GM12878 (cell line): ENCODE measurements around the gene CDON. TPM values are rescaled to one million over a fixed set of nuclear protein-coding genes. Genes with fewer than 3 reads are reported as not detected.

Source experiments
- BRCA1 ChIP-seq: IDR thresholded peaks from 2 replicates; pipeline ENCODE4 v1.6.1; 2011; ENCODE audit warnings: low read depth, low read length, improper control_type of control experiment
- CBFB ChIP-seq: IDR thresholded peaks from 2 replicates; pipeline ENCODE4 v1.6.1; 2016; ENCODE audit warnings: antibody characterized with exemption, low read depth
- CHD2 ChIP-seq: IDR thresholded peaks from 2 replicates; pipeline ENCODE4 v1.6.1; 2011; ENCODE audit warnings: low read depth, low read length, improper control_type of control experiment, borderline replicate concordance
- EGR1 ChIP-seq, 2 experiments: IDR thresholded peaks; 1 replicate in 1 of 2; 2 replicates in 1 of 2; pipeline ENCODE4 v1.6.1; 2011 to 2012; ENCODE audit warnings: low read depth in 2 of 2, low read length in 2 of 2, borderline replicate concordance in 1 of 2, mild to moderate bottlenecking in 1 of 2, moderate library complexity in 1 of 2
- FOS ChIP-seq: IDR thresholded peaks from 3 replicates; pipeline ENCODE4 v1.6.1; 2011; ENCODE audit warnings: borderline replicate concordance; ENCODE audit not compliant: insufficient read length; ENCODE audit errors: extremely low read depth
- KDM1A ChIP-seq: fragments of 200-600 bp; sonication (generic); IDR thresholded peaks from 2 replicates; pipeline ENCODE4 v1.6.1; 2016; ENCODE audit warnings: borderline replicate concordance
- NFYB ChIP-seq: IDR thresholded peaks from 2 replicates; pipeline ENCODE4 v1.6.1; 2011; ENCODE audit warnings: low read depth, mild to moderate bottlenecking, low read length, improper control_type of control experiment, moderate library complexity; ENCODE audit not compliant: insufficient read depth
- POLR2AphosphoS2 ChIP-seq: IDR thresholded peaks from 2 replicates; pipeline ENCODE4 v1.6.1; 2011; ENCODE audit warnings: low read depth, mild to moderate bottlenecking, low read length, improper control_type of control experiment, moderate library complexity
- POU2F2 ChIP-seq: IDR thresholded peaks from 3 replicates; pipeline ENCODE4 v1.6.1; 2011; ENCODE audit warnings: low read depth, mild to moderate bottlenecking, low read length, borderline replicate concordance
- RCOR1 ChIP-seq: conservative IDR thresholded peaks from 2 replicates; pipeline ENCODE4 v1.6.1; 2012; ENCODE audit warnings: low read depth, low read length, improper control_type of control experiment
- TAF1 ChIP-seq: IDR thresholded peaks from 2 replicates; pipeline ENCODE4 v1.6.1; 2011; ENCODE audit warnings: mild to moderate bottlenecking, low read depth, low read length, borderline replicate concordance
- polyA plus RNA-seq, 11 experiments: library from polyadenylated mRNA; depleted of rRNA in 4 of 11; unstranded in 6 of 11; stranded (reverse) in 5 of 11; fragments of >200 nt; fragmentation: Nextera tagmentation in 4 of 11; fragmentation: Illumina TruSeq in 1 of 11; extraction: Ambion mirVana in 4 of 11; extraction: Trizol in 1 of 11; gene quantifications; 1 replicate in 1 of 11; 2 replicates in 10 of 11; pipeline versions ENCODE4 v1.2.1 to v1.2.3, GENCODE V29; 2011 to 2016; ENCODE audit warnings: inconsistent platforms in 2 of 11, missing spikeins in 2 of 11, low read depth in 1 of 11
- total RNA-seq, 4 experiments: library from RNA; depleted of rRNA in 3 of 4; stranded (reverse); fragments of >200 nt in 3 of 4; fragmentation: Illumina TruSeq in 1 of 4; extraction: Trizol in 1 of 4; gene quantifications; 2 replicates each; pipeline versions ENCODE4 v1.2.1 to v1.2.3, GENCODE V29; 2013 to 2021
- TF ChIP-seq, protein P1 (sequence below): IDR thresholded peaks from 2 replicates; pipeline ENCODE4 v1.6.1; 2012; ENCODE audit warnings: low read depth, low read length, improper control_type of control experiment

The CDON gene
- total and polyA plus RNA-seq, 10 of the 15 experiments (the other 5 are each of a cell fraction or from before 2014, with no cell fraction given), result 0.07 to 4.2 (median 0.36) TPM

DNA sequence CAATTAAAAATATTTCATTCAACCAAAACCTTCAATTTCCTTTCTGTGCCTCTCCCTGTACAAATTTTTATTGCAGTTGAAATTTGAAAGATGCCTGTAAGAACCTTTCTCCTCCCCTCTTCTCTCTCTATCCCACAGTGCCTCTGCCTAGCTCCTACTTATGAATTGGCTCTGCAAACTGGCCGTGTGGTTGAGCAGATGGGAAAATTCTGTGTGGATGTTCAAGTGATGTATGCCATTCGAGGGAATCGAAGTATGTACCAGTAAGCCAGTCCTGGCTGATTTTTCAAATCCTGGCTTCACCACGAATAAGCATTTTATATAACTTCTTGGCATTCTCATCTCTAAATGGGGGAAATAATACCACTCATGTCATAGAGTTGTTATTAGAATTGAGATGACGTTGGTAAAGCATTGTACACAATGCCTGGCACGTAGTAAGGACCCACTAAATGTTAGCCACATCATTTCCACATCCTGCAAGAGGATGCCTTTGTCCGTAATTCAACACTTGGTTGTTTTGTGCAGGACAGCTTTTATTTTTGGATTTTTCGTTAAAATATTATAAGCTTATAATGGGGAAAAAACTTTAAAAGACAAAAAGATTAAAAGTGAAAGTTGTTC is 152.3 kb downstream of the CDON start (continued):
- TF ChIP-seq RCOR1 (no peak), POU2F2 (no peak), CBFB (no peak), NFYB (no peak), POLR2AphosphoS2 (no peak), KDM1A (no peak), EGR1 (IDR thresholded peaks at IDR 0.05; ENCODE audit: borderline replicate concordance in 1 of 2, low read depth in 2 of 2, low read length in 2 of 2) (no peak), CHD2 (no peak), BRCA1 (no peak), TAF1 (no peak), FOS (no peak)
- TF ChIP-seq, protein P1, sequence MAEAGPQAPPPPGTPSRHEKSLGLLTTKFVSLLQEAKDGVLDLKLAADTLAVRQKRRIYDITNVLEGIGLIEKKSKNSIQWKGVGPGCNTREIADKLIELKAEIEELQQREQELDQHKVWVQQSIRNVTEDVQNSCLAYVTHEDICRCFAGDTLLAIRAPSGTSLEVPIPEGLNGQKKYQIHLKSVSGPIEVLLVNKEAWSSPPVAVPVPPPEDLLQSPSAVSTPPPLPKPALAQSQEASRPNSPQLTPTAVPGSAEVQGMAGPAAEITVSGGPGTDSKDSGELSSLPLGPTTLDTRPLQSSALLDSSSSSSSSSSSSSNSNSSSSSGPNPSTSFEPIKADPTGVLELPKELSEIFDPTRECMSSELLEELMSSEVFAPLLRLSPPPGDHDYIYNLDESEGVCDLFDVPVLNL, result no peak

Other genes with a start within 250 kb of the CDON start
Only the 7 nearest of the 11 such genes appear.
- gene HYLS1, start 175.2 kb downstream of the CDON start, total RNA-seq (2014; rRNA removed), result 11.9 and 13.5 TPM in 2 replicates
- 17.6 and 18.6 TPM in 2 replicates for gene HYLS1, start 175.2 kb downstream of the CDON start, total RNA-seq (2014; rRNA removed; fragmentation: Illumina TruSeq; extraction: Trizol)
- gene HYLS1, start 175.2 kb downstream of the CDON start, total RNA-seq (2021), result 11.7 and 11.9 TPM in 2 replicates
- gene HYLS1, start 175.2 kb downstream of the CDON start, polyA plus RNA-seq (2011; rRNA removed), result 14.8 and 21.1 TPM in 2 replicates
- 18.8 and 20.4 TPM in 2 replicates for gene HYLS1, start 175.2 kb downstream of the CDON start, polyA plus RNA-seq (2014; fragmentation: Illumina TruSeq; extraction: Trizol)
- gene HYLS1, start 175.2 kb downstream of the CDON start, polyA plus RNA-seq (2014; fragmentation: Nextera tagmentation; extraction: Ambion mirVana), result 10 to 100 TPM; 16.7 to 35.1 TPM
- 11.2 and 13.3 TPM in 2 replicates for gene HYLS1, start 175.2 kb downstream of the CDON start, polyA plus RNA-seq (2014; rRNA removed)
- 10 to 100 TPM; 18.7 to 21.7 TPM for gene HYLS1, start 175.2 kb downstream of the CDON start, polyA plus RNA-seq (2016; fragmentation: Nextera tagmentation; extraction: Ambion mirVana)
- 11.2 and 12.3 TPM in 2 replicates for gene PUS3, start 159.7 kb downstream of the CDON start, total RNA-seq (2014; rRNA removed)
- gene PUS3, start 159.7 kb downstream of the CDON start, total RNA-seq (2014; rRNA removed; fragmentation: Illumina TruSeq; extraction: Trizol), result 18.5 and 22.4 TPM in 2 replicates
- 11.9 and 12.1 TPM in 2 replicates for gene PUS3, start 159.7 kb downstream of the CDON start, total RNA-seq (2021)
- gene PUS3, start 159.7 kb downstream of the CDON start, polyA plus RNA-seq (2011; rRNA removed), result 10.9 and 15.9 TPM in 2 replicates
- 21.2 and 24.7 TPM in 2 replicates for gene PUS3, start 159.7 kb downstream of the CDON start, polyA plus RNA-seq (2014; fragmentation: Illumina TruSeq; extraction: Trizol)
- 10 to 100 TPM; 19.2 to 20.3 TPM for gene PUS3, start 159.7 kb downstream of the CDON start, polyA plus RNA-seq (2014; fragmentation: Nextera tagmentation; extraction: Ambion mirVana)
- gene PUS3, start 159.7 kb downstream of the CDON start, polyA plus RNA-seq (2014; rRNA removed), result 9.6 and 11.3 TPM in 2 replicates
- 10 to 100 TPM; 13.3 to 15.2 TPM for gene PUS3, start 159.7 kb downstream of the CDON start, polyA plus RNA-seq (2016; fragmentation: Nextera tagmentation; extraction: Ambion mirVana)
- not detected in 2 replicates for gene DDX25, start 158.4 kb downstream of the CDON start, total RNA-seq (2014; rRNA removed)
- not detected in 2 replicates for gene DDX25, start 158.4 kb downstream of the CDON start, total RNA-seq (2014; rRNA removed; fragmentation: Illumina TruSeq; extraction: Trizol)
- not detected in 2 replicates for gene DDX25, start 158.4 kb downstream of the CDON start, total RNA-seq (2021)
- gene DDX25, start 158.4 kb downstream of the CDON start, polyA plus RNA-seq (2011; rRNA removed), result 0.05 TPM in 1 of 2 replicates, not detected in the other
- gene DDX25, start 158.4 kb downstream of the CDON start, polyA plus RNA-seq (2014; fragmentation: Illumina TruSeq; extraction: Trizol), result 0.13 TPM in 1 of 2 replicates, not detected in the other
- not detected for gene DDX25, start 158.4 kb downstream of the CDON start, polyA plus RNA-seq (2014; fragmentation: Nextera tagmentation; extraction: Ambion mirVana)
- not detected in 2 replicates for gene DDX25, start 158.4 kb downstream of the CDON start, polyA plus RNA-seq (2014; rRNA removed)
- gene DDX25, start 158.4 kb downstream of the CDON start, polyA plus RNA-seq (2016; fragmentation: Nextera tagmentation; extraction: Ambion mirVana), result not detected
- gene VSIG10L2, start 116.8 kb downstream of the CDON start, total RNA-seq (2014; rRNA removed), result not detected in 2 replicates
- gene VSIG10L2, start 116.8 kb downstream of the CDON start, total RNA-seq (2014; rRNA removed; fragmentation: Illumina TruSeq; extraction: Trizol), result not detected in 2 replicates
- not detected in 2 replicates for gene VSIG10L2, start 116.8 kb downstream of the CDON start, total RNA-seq (2021)
- not detected in 2 replicates for gene VSIG10L2, start 116.8 kb downstream of the CDON start, polyA plus RNA-seq (2011; rRNA removed)
- not detected in 2 replicates for gene VSIG10L2, start 116.8 kb downstream of the CDON start, polyA plus RNA-seq (2014; fragmentation: Illumina TruSeq; extraction: Trizol)
- under 1 TPM in 1 of 2 experiments, not detected in 1; 0.02 TPM for gene VSIG10L2, start 116.8 kb downstream of the CDON start, polyA plus RNA-seq (2014; fragmentation: Nextera tagmentation; extraction: Ambion mirVana)
- not detected in 2 replicates for gene VSIG10L2, start 116.8 kb downstream of the CDON start, polyA plus RNA-seq (2014; rRNA removed)
- not detected for gene VSIG10L2, start 116.8 kb downstream of the CDON start, polyA plus RNA-seq (2016; fragmentation: Nextera tagmentation; extraction: Ambion mirVana)
- gene RPUSD4, start 148.8 kb upstream of the CDON start, total RNA-seq (2014; rRNA removed), result 30.6 and 31.0 TPM in 2 replicates
- 29.6 and 32.5 TPM in 2 replicates for gene RPUSD4, start 148.8 kb upstream of the CDON start, total RNA-seq (2014; rRNA removed; fragmentation: Illumina TruSeq; extraction: Trizol)
- gene RPUSD4, start 148.8 kb upstream of the CDON start, total RNA-seq (2021), result 40.6 and 46.8 TPM in 2 replicates
- 40.3 and 47.6 TPM in 2 replicates for gene RPUSD4, start 148.8 kb upstream of the CDON start, polyA plus RNA-seq (2011; rRNA removed)
- 30.7 and 34.4 TPM in 2 replicates for gene RPUSD4, start 148.8 kb upstream of the CDON start, polyA plus RNA-seq (2014; fragmentation: Illumina TruSeq; extraction: Trizol)
- gene RPUSD4, start 148.8 kb upstream of the CDON start, polyA plus RNA-seq (2014; fragmentation: Nextera tagmentation; extraction: Ambion mirVana), result 10 to 100 TPM; 24.5 to 25.9 TPM
- gene RPUSD4, start 148.8 kb upstream of the CDON start, polyA plus RNA-seq (2014; rRNA removed), result 38.7 and 43.7 TPM in 2 replicates
- gene RPUSD4, start 148.8 kb upstream of the CDON start, polyA plus RNA-seq (2016; fragmentation: Nextera tagmentation; extraction: Ambion mirVana), result 10 to 100 TPM; 28.8 to 29.0 TPM
- 13.8 and 14.5 TPM in 2 replicates for gene FAM118B, start 148.9 kb upstream of the CDON start, total RNA-seq (2014; rRNA removed)
- 16.5 and 16.6 TPM in 2 replicates for gene FAM118B, start 148.9 kb upstream of the CDON start, total RNA-seq (2014; rRNA removed; fragmentation: Illumina TruSeq; extraction: Trizol)
- 12.0 and 15.0 TPM in 2 replicates for gene FAM118B, start 148.9 kb upstream of the CDON start, total RNA-seq (2021)
- 16.6 and 18.1 TPM in 2 replicates for gene FAM118B, start 148.9 kb upstream of the CDON start, polyA plus RNA-seq (2011; rRNA removed)
- gene FAM118B, start 148.9 kb upstream of the CDON start, polyA plus RNA-seq (2014; fragmentation: Illumina TruSeq; extraction: Trizol), result 13.8 and 15.0 TPM in 2 replicates
- gene FAM118B, start 148.9 kb upstream of the CDON start, polyA plus RNA-seq (2014; fragmentation: Nextera tagmentation; extraction: Ambion mirVana), result 10 to 100 TPM; 21.3 to 24.7 TPM
- gene FAM118B, start 148.9 kb upstream of the CDON start, polyA plus RNA-seq (2014; rRNA removed), result 12.1 and 12.8 TPM in 2 replicates
- 10 to 100 TPM; 29.0 to 29.7 TPM for gene FAM118B, start 148.9 kb upstream of the CDON start, polyA plus RNA-seq (2016; fragmentation: Nextera tagmentation; extraction: Ambion mirVana)
- gene SRPRA, start 206.0 kb upstream of the CDON start, total RNA-seq (2014; rRNA removed), result 88.1 and 90.3 TPM in 2 replicates
- 71.8 and 75.4 TPM in 2 replicates for gene SRPRA, start 206.0 kb upstream of the CDON start, total RNA-seq (2014; rRNA removed; fragmentation: Illumina TruSeq; extraction: Trizol)
- 105 and 114 TPM in 2 replicates for gene SRPRA, start 206.0 kb upstream of the CDON start, total RNA-seq (2021)
- 51.5 and 89.7 TPM in 2 replicates for gene SRPRA, start 206.0 kb upstream of the CDON start, polyA plus RNA-seq (2011; rRNA removed)
- 104 and 119 TPM in 2 replicates for gene SRPRA, start 206.0 kb upstream of the CDON start, polyA plus RNA-seq (2014; fragmentation: Illumina TruSeq; extraction: Trizol)
- 10 to 100 TPM; 29.6 to 50.4 TPM for gene SRPRA, start 206.0 kb upstream of the CDON start, polyA plus RNA-seq (2014; fragmentation: Nextera tagmentation; extraction: Ambion mirVana)
- gene SRPRA, start 206.0 kb upstream of the CDON start, polyA plus RNA-seq (2014; rRNA removed), result 92.2 and 96.0 TPM in 2 replicates
- 100 to 1,000 TPM; 119 to 131 TPM for gene SRPRA, start 206.0 kb upstream of the CDON start, polyA plus RNA-seq (2016; fragmentation: Nextera tagmentation; extraction: Ambion mirVana)